T-helper 2 cell treated with Interferon-gamma antibody and Interleukin-4, amounts not matched to agents 100 ng/mL and 5 ng/mL, for 36 hours (primary cell): Measurements from ENCODE around the gene JAKMIP2. TPM values are rescaled to one million over a fixed set of nuclear protein-coding genes. Genes with fewer than 3 reads are reported as not detected.
"Not testable (repeated sequence)": the region's sequence is repeated elsewhere in the genome, so short reads cannot be mapped to it uniquely, and the experiment has no call there.

Experiments used
- intact Hi-C: fragments of 100-400 bp; cut with micrococcal nuclease; formaldehyde crosslinking; loops from one replicate; pipeline ENCODE4 v1.15.1; 2023
- total RNA-seq: library from RNA; stranded (reverse); gene quantifications from 2 replicates; pipeline ENCODE4 v1.2.3, GENCODE V29; 2022

Gene JAKMIP2
- total RNA-seq, 1 donor from 2014 or later = 9.5 TPM

DNA sequence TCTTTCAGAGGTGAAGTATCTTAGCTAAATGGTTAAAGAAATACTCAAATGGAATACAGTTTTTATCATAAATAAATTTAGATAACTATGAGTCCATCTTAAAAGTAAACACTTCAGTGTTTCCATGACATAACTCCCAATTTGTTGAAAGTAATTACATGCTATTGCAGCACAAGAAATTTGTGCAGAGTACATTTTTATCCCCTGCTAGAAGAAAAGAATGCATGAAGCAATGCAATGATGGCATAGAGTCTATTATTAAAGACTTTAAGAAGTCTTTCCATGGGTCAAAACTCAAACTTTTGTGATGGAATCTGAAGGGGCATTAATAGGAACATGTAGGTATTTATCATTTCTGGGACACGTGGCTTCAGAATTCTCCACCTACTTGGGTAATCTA is 166.1 kb downstream of the JAKMIP2 start:
- intact Hi-C loops = no loop called here

- intact Hi-C loops = no loop called here
These were observed 169.2 kb downstream of the JAKMIP2 start for GRCh38 chr5:147613359-147613758.

DNA sequence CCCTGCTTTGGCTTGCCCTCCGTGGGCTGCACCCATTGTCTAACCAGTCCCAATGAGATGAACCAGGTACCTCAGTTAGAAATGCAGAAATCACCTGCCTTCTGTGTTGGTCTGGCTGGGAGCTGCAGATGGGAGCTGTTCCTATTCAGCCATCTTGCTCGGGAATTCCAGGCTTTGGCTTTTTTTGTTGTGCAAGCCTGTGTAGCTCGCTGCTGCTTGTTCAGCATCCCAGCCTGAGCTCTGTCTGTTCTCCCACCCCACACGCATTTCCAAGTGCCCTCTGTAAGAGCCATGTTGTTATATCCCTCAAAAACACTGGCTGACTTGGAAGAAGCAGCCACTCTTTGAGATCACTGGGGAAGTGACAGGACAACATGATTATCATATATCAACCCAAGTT is 171.0 kb downstream of the JAKMIP2 start:
- intact Hi-C loops = no loop called here

GRCh38 chr5:147610798-147611197 is 171.7 kb downstream of the JAKMIP2 start:
- intact Hi-C loops = no loop called here

DNA sequence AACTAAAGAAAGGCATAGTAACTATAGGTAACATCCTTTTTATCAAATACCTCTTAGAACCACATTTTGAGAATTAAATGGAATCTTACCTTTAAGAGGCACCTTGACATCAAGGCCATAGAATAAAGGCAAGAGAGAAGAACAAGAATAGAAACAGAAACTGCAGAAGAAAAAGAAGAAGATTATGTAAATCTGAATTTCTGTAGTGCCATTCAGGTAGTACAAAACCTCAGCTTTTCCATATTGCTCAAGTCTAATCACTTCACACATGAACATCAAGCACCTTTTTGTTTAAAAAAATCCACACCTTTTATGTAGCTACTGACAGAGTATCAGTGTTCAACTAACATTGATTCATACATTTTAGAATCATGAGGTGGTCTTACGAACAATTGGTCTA is 180.9 kb downstream of the JAKMIP2 start:
- intact Hi-C loops = no loop called here

DNA sequence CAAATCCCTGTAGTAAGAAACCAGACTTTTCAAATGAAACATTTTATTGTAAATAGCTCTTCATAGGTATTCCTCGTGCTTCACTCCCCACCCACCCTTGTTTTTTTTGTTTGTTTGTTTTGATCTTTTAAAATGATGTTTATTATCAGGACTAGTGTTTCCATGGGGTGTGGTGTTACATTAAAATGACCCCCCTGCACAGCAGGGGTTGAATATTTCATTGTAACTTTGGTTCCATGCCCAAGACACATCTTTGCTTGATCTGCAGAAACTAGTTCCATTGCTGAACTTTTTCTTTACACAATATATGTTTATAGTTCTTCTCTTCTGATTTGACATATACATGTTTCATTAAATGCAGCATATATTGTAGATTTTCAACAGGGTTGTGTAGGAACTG is 191.4 kb downstream of the JAKMIP2 start:
- intact Hi-C loops = no loop called here

DNA sequence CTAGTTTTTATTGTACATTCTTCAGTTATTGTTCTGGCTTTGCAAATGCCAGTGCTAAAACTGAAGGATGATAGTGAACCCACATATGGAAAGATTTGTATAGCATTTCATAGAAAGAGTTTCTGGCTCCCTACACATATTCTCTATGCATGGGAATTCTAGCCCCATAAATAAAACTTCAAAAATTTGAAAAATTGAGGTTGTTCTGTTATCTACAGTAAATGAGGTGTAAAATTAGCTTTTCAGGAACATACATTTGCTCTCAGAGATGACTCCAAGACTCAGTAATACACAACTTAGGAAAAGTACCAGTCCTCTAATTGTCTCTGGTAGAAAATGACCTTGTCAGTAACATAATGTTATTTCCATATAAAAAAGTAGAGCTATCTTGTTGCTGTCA is 192.4 kb downstream of the JAKMIP2 start:
- intact Hi-C loops = no loop called here

DNA sequence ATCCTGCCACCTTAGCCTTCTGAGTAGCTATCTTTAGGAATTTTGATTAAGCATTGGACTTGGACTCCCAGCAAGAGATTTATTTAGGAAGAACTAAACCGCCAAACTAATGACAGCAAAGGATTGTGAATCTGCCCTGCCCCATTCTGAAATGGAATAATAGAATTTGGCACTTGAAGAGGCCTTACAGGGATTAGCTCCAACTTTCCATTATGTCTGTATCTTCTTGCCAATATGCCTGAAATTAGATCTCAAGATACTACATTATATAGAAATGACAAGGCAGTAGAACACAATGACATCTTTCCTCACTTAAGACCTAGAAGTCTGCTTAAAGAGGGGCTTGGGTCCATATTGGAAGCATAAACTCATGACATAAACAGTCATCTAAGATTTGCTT is 195.7 kb downstream of the JAKMIP2 start:
- intact Hi-C loops = no loop called here

DNA sequence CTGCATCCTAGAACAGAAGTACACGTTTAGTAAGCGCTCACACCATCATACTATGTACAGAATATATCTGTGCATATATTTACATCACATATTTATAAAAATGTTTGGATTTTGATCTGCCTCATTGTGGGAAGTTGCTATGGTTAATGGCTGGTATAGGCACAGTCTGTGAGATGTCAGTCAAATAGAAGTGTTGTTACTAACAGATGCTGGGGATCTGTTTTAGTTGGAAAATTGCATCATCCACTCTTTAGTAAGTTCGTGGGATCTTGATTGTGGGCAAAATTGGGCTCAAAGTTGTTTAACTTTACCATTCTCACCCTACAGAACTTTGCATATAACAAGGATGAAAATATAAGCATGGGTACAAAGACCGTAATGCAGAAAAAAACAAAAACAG is 196.3 kb downstream of the JAKMIP2 start:
- intact Hi-C loops = no loop called here

- intact Hi-C loops = not testable (repeated sequence)
These were observed 200.3 kb downstream of the JAKMIP2 start for GRCh38 chr5:147582272-147582671.

- intact Hi-C loops = not testable (repeated sequence)
These were observed 202.1 kb downstream of the JAKMIP2 start for GRCh38 chr5:147580418-147580817.

- intact Hi-C loops = loop anchor here (5.0 kb wide), 1 partner anchor 356 kb away; no protein-coding TSS in a partner anchor
These were observed 204.1 kb downstream of the JAKMIP2 start for GRCh38 chr5:147578228-147579024.

- intact Hi-C loops = loop anchor here (2.0 to 5.0 kb wide), 2 partner anchors 122 to 355 kb away; no protein-coding TSS in a partner anchor
These were observed 205.6 kb downstream of the JAKMIP2 start for GRCh38 chr5:147576646-147577535.

DNA sequence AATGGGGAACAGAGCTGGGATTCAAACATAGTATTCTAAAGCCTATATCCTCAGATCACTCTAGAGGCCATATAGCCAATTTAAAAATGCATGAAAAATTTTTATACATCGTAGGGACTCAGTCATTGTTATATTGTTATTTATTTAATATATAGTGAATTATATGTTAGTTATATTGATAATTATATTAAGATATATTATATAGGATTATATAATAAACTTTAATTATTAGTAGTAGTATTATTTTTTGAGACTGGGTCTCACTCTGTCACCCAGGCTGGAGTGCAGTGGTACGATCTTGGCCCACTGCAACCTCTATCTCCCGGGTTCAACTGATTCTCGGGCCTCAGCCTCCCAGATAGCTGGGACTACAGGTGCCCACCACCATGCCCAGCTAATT is 206.9 kb downstream of the JAKMIP2 start:
- intact Hi-C loops = loop anchor here (5.0 kb wide), 1 partner anchor 353 kb away; no protein-coding TSS in a partner anchor

- intact Hi-C loops = no loop called here
These were observed 209.3 kb downstream of the JAKMIP2 start for GRCh38 chr5:147573211-147573610.

GRCh38 chr5:147568710-147569406 is 213.7 kb downstream of the JAKMIP2 start:
- intact Hi-C loops = no loop called here

DNA sequence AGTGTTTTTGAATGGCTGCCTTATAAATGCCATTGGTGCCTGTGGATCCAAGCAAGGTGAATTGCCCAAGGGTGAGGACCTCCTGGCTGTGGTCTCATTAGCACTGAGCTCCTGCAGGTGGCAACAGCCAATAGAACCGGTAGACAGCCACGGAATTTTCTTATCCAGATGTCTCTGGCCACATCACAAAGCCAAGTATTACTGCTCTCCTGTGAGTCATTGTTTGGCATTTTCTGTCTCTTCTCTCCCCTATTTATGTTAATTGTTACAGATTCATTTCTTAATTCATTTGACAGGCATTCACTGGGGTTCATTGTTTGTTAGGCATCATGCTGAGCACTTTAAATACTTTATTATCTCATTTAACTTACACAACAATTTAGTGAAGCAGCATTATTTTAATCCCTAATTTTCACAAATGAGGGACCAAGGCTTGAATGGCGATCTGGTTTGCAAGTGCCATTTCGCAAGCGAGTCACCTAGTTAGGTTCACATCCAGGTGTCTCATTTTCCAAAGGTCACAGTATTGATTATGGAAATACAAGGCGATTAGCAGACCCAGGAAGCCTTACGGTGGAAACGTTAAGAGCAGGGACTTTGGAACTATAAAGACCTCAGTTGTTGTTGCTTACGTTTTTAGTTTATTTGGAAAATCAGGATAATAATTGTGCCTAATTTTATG is 214.5 kb downstream of the JAKMIP2 start:
- intact Hi-C loops = no loop called here

GRCh38 chr5:147565524-147565923 is 217.0 kb downstream of the JAKMIP2 start:
- intact Hi-C loops = no loop called here

- intact Hi-C loops = no loop called here
These were observed 218.4 kb downstream of the JAKMIP2 start for GRCh38 chr5:147564124-147564486.

DNA sequence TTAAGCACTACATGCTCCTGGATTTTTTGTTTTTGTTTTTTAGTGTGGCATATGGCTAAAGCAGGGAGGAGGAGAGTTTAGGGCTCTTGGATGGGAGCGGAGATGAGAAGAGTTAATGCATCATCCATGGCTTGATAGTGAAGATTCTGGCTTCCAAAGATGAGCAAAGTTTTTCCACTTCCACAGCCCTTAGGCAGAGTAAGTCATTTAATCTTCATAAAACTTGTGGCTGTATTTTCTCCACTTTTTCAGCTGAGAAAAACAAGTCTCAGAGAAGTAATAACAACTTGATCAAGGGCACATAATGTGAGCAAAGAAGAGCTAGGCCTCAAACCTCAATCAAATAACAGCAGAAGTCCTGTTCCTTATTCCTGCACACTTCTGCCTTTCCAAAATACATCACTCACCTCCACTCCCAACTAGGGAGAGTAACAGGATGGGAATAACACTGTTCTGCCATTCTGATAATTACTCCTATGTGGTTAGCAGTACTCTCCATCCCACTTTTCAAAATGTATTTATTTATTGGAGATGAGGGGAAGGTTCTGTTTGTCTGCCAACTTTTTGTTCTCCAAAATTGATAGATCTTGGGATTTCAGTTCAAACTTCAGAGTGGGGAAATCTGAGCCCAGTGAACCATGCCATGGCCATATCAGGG is 218.9 kb downstream of the JAKMIP2 start:
- intact Hi-C loops = no loop called here

DNA sequence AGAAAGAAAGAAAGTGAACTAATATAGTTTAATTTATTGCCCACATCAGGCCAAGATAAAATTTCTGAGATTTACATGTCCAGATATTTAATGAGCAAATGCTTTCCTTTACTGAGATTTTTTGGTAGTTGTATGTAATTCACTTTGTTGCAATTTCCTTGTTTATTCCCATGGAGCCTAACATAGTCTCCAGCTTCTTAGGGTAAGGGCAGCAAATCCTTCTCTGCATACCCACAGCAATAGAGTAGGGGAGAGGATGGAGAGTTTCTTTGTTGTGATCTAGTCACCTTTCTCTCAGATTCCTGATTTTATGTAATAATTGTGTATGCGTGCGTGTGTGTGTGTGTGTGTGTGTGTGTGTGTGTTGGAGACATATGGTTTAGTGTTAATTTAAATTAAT is 221.1 kb downstream of the JAKMIP2 start:
- intact Hi-C loops = no loop called here
